ENCODE results near the gene C1RL. TPM values are rescaled to one million over a fixed set of nuclear protein-coding genes. Genes with fewer than 3 reads are reported as not detected.
A peak's percentile ranks its signal among the peaks of the same experiment; 100 is the strongest.

The C1RL gene
- total and polyA plus RNA-seq, 8 donors, result 55.4 to 72.7 (median 63.8) TPM

DNA sequence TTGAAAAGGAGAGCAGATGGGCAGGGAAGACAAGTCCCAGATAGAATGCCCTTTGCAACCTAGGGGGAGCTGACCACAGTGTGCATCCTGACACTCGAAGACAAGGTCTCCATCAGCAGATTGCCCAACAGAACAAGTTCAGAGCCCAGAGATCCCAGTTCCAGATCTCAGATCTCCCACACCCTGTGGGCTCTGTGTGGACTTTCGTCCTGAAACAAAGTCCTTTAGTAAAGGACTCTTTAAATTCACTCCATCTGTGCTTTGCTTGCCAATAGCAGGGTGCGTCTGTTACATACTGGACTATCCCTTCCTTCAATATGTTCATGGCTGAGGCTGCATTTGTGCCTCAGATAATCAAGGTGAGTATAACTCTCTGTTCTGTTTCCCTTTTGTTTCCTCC is 8.7 kb upstream of the C1RL start:
- DNase-seq, result no peak
- peaks cover 0 to 11% of the 10 kb centered on the region in 2 donors for H3K4me1 ChIP-seq
- H3K4me3 ChIP-seq, result no peak overlapping the region
- H3K27ac ChIP-seq, result no peak overlapping the region
- H3K27me3 ChIP-seq, result no peaks in the 10 kb centered on the region
- H3K9me3 ChIP-seq, result no peaks in the 10 kb centered on the region
- peaks cover 0 to 17% of the 10 kb centered on the region in 2 donors for H3K36me3 ChIP-seq
- TF ChIP-seq, protein P1, sequence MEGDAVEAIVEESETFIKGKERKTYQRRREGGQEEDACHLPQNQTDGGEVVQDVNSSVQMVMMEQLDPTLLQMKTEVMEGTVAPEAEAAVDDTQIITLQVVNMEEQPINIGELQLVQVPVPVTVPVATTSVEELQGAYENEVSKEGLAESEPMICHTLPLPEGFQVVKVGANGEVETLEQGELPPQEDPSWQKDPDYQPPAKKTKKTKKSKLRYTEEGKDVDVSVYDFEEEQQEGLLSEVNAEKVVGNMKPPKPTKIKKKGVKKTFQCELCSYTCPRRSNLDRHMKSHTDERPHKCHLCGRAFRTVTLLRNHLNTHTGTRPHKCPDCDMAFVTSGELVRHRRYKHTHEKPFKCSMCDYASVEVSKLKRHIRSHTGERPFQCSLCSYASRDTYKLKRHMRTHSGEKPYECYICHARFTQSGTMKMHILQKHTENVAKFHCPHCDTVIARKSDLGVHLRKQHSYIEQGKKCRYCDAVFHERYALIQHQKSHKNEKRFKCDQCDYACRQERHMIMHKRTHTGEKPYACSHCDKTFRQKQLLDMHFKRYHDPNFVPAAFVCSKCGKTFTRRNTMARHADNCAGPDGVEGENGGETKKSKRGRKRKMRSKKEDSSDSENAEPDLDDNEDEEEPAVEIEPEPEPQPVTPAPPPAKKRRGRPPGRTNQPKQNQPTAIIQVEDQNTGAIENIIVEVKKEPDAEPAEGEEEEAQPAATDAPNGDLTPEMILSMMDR (IDR thresholded peaks at IDR 0.05), result no peak
- no peak for ATAC-seq
- intact Hi-C loops (cut with DNase I), result loop anchor here in 1 of 2 donors (10.0 kb wide), 1 partner anchor 163 kb away; the partner anchor contains the start of gene PTPN6

DNA sequence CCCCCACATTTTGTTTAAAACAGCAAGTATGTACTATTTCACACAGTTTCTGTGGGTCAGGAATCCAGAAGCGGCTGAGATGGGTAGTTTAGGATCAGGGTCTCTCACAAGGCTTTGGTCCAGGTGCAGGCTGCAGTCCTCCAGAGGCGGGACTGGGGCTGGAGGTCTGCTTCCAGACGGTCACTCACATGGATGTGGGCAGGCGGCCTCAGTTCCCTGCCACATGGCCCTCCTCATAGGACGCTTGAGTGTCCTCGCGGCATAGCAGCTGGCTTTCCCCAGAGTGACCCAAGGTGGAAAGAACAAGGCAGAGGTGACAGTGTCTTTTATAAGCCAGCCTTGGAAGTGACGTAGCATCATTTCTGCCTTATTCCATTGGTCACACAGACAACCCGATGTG is 7.9 kb upstream of the C1RL start:
- H3K9me3 ChIP-seq, result no peaks in the 10 kb centered on the region
- H3K27ac ChIP-seq, result no peak overlapping the region
- H3K27me3 ChIP-seq, result no peaks in the 10 kb centered on the region
- intact Hi-C loops (cut with DNase I), result loop anchor here in 1 of 2 donors (10.0 kb wide), 1 partner anchor 162 kb away; the partner anchor contains the start of gene PTPN6
- ATAC-seq (no peak), DNase-seq (no peak)
- peaks cover 0 to 17% of the 10 kb centered on the region in 2 donors for H3K36me3 ChIP-seq
- TF ChIP-seq, protein P1 (IDR thresholded peaks at IDR 0.05), result no peak
- H3K4me3 ChIP-seq, result no peak overlapping the region
- H3K4me1 ChIP-seq, result peaks cover 0 to 19% of the 10 kb centered on the region in 2 donors

DNA sequence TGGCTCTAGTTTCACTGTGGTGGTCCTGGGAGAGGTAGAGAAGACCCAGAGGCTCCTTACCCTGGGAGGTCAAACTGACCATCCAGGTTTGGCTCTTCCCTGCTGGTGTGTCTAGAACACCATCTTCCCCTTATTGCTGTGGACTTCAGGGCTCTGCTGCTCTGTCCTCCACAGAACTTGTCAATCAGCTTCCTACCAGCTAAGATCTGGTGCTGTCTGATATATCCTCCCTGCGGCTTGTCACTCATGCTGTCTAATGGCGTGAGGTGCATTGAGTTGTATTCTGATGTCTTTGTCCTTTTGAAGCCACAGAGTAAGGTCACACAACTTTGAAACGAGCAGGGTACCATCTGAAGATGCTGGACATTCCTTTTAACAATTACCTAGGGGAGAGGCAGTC is 7.2 kb upstream of the C1RL start:
- Histone ChIP-seq H3K27me3 (no peaks in the 10 kb centered on the region), H3K9me3 (no peaks in the 10 kb centered on the region), H3K27ac (no peak overlapping the region), H3K4me1 (peaks cover 0 to 23% of the 10 kb centered on the region in 2 donors), H3K4me3 (no peak overlapping the region), H3K36me3 (peaks cover 0 to 17% of the 10 kb centered on the region in 2 donors)
- ATAC-seq (no peak), DNase-seq (no peak)
- TF ChIP-seq, protein P1 (IDR thresholded peaks at IDR 0.05), result no peak
- intact Hi-C loops (cut with DNase I), result loop anchor here in 1 of 2 donors (10.0 kb wide), 1 partner anchor 161 kb away; the partner anchor contains the start of gene PTPN6

DNA sequence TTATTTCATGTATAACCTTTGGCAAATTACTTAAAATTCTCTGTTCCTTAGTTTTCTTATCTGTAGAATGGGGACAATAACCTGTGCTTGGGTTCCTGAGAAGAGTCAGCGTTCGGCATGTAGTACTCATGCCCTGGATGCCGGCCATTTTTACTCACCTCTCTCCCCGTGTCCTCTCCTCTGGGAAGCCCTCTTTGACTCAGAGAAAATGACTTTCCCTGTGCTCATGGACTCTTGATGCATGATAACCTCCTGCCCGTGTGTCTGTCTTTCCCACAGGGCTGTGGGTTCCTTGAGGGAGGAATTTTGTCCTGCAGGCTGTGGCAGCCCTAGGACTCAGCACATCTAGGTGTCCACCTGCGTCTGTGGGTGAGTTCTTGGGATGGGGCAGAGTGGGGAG is 5.8 kb upstream of the C1RL start:
- Histone ChIP-seq H3K27me3 (no peaks in the 10 kb centered on the region), H3K36me3 (peaks cover 0 to 17% of the 10 kb centered on the region in 2 donors), H3K9me3 (no peaks in the 10 kb centered on the region), H3K4me3 (no peak overlapping the region), H3K27ac (no peak overlapping the region), H3K4me1 (peaks cover 0 to 26% of the 10 kb centered on the region in 2 donors)
- ATAC-seq, result no peak
- TF ChIP-seq, protein P1 (IDR thresholded peaks at IDR 0.05), result no peak
- intact Hi-C loops (cut with DNase I), result loop anchor here in 1 of 2 donors (10.0 kb wide), 1 partner anchor 160 kb away; the partner anchor contains the start of gene PTPN6
- DNase-seq, result peak in 1 of 4 donors; percentile 2

DNA sequence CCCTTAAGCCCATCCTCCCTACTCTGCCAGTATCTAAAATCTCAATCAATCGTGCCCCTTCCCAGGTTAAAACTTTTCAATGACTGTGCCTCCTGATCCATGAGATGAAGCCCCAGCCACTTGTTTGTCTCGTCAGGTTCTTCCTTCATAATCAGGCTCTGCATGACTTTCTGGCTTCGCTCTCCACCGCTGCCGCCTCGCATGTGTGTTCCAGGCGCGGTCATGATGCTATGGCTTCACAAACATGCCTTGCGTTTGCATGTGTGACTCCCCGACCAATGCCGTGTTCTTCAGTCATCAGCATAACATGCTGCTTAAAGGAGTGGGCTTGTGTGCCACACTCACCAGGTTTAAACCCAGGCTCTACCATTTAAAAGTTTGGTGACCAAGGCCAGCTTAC is 5.0 kb upstream of the C1RL start:
- Histone ChIP-seq H3K4me1 (peaks cover 3 to 34% of the 10 kb centered on the region in 2 donors), H3K36me3 (peaks cover 0 to 17% of the 10 kb centered on the region in 2 donors), H3K27ac (no peak overlapping the region), H3K4me3 (no peak overlapping the region), H3K9me3 (no peaks in the 10 kb centered on the region), H3K27me3 (no peaks in the 10 kb centered on the region)
- TF ChIP-seq, protein P1 (IDR thresholded peaks at IDR 0.05), result no peak
- ATAC-seq (no peak), DNase-seq (peak in 1 of 4 donors; percentile 25)
- intact Hi-C loops (cut with DNase I), result loop anchor here in 1 of 2 donors (10.0 kb wide), 1 partner anchor 159 kb away; the partner anchor contains the start of gene PTPN6

Data from left lung (tissue), 10 donors.